Glutamatergic neuron (in vitro differentiated cells): ENCODE measurements around the gene KRTAP10-1. TPM values are rescaled to one million over a fixed set of nuclear protein-coding genes. Genes with fewer than 3 reads are reported as not detected.

ENCODE experiments used
- DNase-seq: peaks from one replicate; pipeline ENCODE4 v3.0.0; 2022
- H3K27ac Mint-ChIP-seq: one replicate; pipeline ENCODE4 v1.8.0; 2020; ENCODE audit warnings: mild to moderate bottlenecking, mixed read lengths, inconsistent platforms; ENCODE audit not compliant: unreplicated experiment
- H3K27me3 Mint-ChIP-seq: one replicate; pipeline ENCODE4 v1.8.0; 2020; ENCODE audit warnings: mild to moderate bottlenecking, moderate library complexity, mixed read lengths, inconsistent platforms; ENCODE audit not compliant: unreplicated experiment
- H3K36me3 Mint-ChIP-seq: one replicate; pipeline ENCODE4 v1.8.0; 2020; ENCODE audit warnings: mild to moderate bottlenecking, mixed read lengths, inconsistent platforms; ENCODE audit not compliant: unreplicated experiment
- H3K4me1 Mint-ChIP-seq: one replicate; pipeline ENCODE4 v1.8.0; 2020; ENCODE audit warnings: mild to moderate bottlenecking, low read depth, mixed read lengths, inconsistent platforms; ENCODE audit not compliant: unreplicated experiment
- H3K4me3 Mint-ChIP-seq: one replicate; pipeline ENCODE4 v1.8.0; 2020; ENCODE audit warnings: mild to moderate bottlenecking, mixed read lengths, inconsistent platforms; ENCODE audit not compliant: unreplicated experiment
- H3K9me3 Mint-ChIP-seq: one replicate; pipeline ENCODE4 v1.8.0; 2020; ENCODE audit warnings: mild to moderate bottlenecking, moderate library complexity, mixed read lengths, inconsistent platforms; ENCODE audit not compliant: unreplicated experiment
- CTCF ChIP-seq: fragments of 200-600 bp; sonication (generic); IDR thresholded peaks from one replicate; pipeline ENCODE4 v1.5.0; 2021; ENCODE audit not compliant: partially characterized antibody, unreplicated experiment
- total RNA-seq: library from RNA; stranded (reverse); fragmentation: NEBNext Ultra II Directional; extraction: Animal tissue kit (Norgen Biotek cat#: 25700); gene quantifications from one replicate; pipeline ENCODE4 v1.2.1, GENCODE V29; 2021; ENCODE audit not compliant: unreplicated experiment

The KRTAP10-1 gene
- total RNA-seq, 1 donor from 2014 or later: not detected

- Mint-ChIP-seq H3K4me1 (peaks cover 8% of the 10 kb centered on the region), H3K9me3 (peaks cover 10% of the 10 kb centered on the region), H3K27me3 (peaks cover 5% of the 10 kb centered on the region), H3K4me3 (no peak overlapping the region), H3K36me3 (peaks cover 6% of the 10 kb centered on the region), H3K27ac (no peak overlapping the region)
- no peak for TF ChIP-seq CTCF
- DNase-seq: peak; percentile 5
These were observed 12.6 kb downstream of the KRTAP10-1 start for GRCh38 chr21:44527156-44527982.

GRCh38 chr21:44526096-44526997 is 13.6 kb downstream of the KRTAP10-1 start:
- no peak overlapping the region for H3K27ac Mint-ChIP-seq
- peaks cover 5% of the 10 kb centered on the region for H3K9me3 Mint-ChIP-seq
- H3K4me3 Mint-ChIP-seq: no peak overlapping the region
- DNase-seq: peak; percentile 4
- H3K4me1 Mint-ChIP-seq: peaks cover 4% of the 10 kb centered on the region
- no peak for TF ChIP-seq CTCF
- peaks cover 5% of the 10 kb centered on the region for H3K27me3 Mint-ChIP-seq
- peaks cover 6% of the 10 kb centered on the region for H3K36me3 Mint-ChIP-seq

- H3K9me3 Mint-ChIP-seq: peaks cover 5% of the 10 kb centered on the region
- peaks cover 6% of the 10 kb centered on the region for H3K27me3 Mint-ChIP-seq
- no peak overlapping the region for H3K27ac Mint-ChIP-seq
- TF ChIP-seq CTCF: no peak
- H3K36me3 Mint-ChIP-seq: peaks cover 5% of the 10 kb centered on the region
- H3K4me1 Mint-ChIP-seq: peaks cover 4% of the 10 kb centered on the region
- no peak overlapping the region for H3K4me3 Mint-ChIP-seq
- peak; percentile 1 for DNase-seq
These were observed 14.5 kb downstream of the KRTAP10-1 start for GRCh38 chr21:44525391-44526095.

- H3K4me1 Mint-ChIP-seq: no peaks in the 10 kb centered on the region
- H3K36me3 Mint-ChIP-seq: no peaks in the 10 kb centered on the region
- no peak for DNase-seq
- no peak overlapping the region for H3K27ac Mint-ChIP-seq
- TF ChIP-seq CTCF: no peak
- H3K9me3 Mint-ChIP-seq: peaks cover 2% of the 10 kb centered on the region
- H3K27me3 Mint-ChIP-seq: peaks cover 3% of the 10 kb centered on the region
- H3K4me3 Mint-ChIP-seq: no peak overlapping the region
These were observed 15.3 kb downstream of the KRTAP10-1 start for GRCh38 chr21:44524414-44525371.
